ENCODE measurements around the gene EYA2. TPM values are rescaled to one million over a fixed set of nuclear protein-coding genes. Genes with fewer than 3 reads are reported as not detected.
"Not testable (repeated sequence)": the region's sequence is repeated elsewhere in the genome, so short reads cannot be mapped to it uniquely, and the experiment has no call there.

Gene EYA2
- total RNA-seq, 1 experiment from 2014 or later, result 0.15 TPM

- no peak for DNase-seq (ENCODE audit: low read depth)
These were observed 306.6 kb downstream of the EYA2 start for GRCh38 chr20:47201074-47201730.

GRCh38 chr20:47202733-47203667 is 308.4 kb downstream of the EYA2 start:
- no peak for DNase-seq (ENCODE audit: low read depth)

DNA sequence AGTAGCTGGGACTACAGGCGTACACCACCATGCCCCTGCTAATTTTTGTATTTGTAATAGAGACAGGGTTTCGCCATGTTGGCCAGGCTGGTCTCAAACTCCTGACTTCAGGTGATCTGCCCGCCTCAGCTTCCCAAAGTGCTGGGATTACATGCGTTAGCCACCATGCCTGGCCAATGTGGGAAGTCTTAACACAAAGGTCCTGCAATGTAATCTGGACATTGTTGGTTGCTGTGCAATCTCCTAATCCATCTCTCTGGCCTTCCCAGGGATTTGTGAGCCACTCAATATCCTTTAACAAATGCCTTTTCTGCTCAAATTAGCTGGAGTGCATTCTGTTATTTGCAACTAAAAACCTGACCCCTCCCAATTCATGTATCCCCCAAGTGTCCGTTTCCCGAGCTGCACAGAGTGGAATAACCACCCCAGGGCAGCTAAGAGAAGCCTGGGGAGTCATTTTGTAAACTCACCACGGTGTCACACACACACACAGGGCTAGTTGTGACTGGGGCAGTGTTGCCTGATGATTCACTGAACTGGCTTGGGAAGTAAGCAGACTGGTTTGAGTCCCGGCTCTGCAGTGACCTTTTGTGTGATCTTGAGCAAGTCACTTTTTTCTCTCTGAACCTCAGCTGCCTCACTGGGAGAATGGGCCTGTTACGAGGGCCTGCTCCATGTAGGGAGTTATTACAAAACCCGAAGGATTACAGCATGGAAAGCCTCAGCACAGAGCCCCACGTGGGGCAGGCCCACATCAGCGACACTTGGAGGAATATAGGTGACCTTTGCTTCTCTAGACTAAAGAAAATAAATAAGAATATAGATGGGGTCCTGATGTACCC is 309.6 kb downstream of the EYA2 start:
- DNase-seq (ENCODE audit: low read depth), result peak; percentile 74

GRCh38 chr20:47204850-47205122 is 310.1 kb downstream of the EYA2 start:
- DNase-seq (ENCODE audit: low read depth), result not testable (repeated sequence)

DNA sequence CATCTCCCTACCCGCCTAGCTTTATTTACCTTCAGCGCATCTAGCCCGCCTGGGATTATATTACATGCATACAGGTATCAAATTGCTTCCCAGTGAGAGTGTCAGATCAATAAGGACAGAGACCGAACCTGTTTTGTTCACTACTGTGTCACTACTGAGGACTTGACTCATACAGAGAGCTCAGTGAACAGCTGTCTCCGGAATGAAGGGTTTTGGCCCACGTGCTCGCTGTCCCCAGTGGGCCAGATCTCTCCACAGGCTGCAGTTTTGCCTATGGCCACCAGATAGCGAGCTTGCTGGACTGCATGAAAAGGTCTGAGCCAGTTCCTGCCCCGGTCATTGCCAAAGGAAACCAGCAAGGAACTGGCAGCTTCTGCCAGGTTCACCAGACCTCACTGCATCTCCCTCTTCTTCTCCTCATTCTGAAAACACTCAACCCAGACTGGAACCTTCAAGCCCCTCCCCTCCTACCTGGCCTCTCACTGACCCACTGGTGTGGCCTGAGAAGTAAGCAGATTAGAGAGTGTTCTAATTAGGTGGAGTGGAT is 311.0 kb downstream of the EYA2 start:
- DNase-seq (ENCODE audit: low read depth), result peak; percentile 71

DNA sequence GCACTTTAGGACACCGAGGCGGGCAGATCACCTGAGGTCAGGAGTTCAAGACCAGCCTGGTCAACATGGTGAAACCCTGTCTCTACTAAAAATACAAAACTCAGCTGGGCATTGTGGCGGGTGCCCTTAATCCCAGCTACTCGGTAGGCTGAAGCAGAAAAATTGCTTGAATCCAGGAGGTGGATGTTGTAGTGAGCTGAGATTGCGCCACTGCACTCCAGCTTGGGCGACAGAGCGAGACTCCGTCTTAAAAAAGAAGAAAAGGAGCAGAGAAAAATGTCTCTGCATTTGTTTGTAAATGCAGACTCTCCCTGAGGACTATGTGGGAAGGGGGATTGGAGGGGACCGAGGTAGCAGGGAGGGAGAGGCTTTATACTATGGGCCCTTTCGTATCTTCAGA is 311.9 kb downstream of the EYA2 start:
- DNase-seq (ENCODE audit: low read depth), result not testable (repeated sequence)

DNA sequence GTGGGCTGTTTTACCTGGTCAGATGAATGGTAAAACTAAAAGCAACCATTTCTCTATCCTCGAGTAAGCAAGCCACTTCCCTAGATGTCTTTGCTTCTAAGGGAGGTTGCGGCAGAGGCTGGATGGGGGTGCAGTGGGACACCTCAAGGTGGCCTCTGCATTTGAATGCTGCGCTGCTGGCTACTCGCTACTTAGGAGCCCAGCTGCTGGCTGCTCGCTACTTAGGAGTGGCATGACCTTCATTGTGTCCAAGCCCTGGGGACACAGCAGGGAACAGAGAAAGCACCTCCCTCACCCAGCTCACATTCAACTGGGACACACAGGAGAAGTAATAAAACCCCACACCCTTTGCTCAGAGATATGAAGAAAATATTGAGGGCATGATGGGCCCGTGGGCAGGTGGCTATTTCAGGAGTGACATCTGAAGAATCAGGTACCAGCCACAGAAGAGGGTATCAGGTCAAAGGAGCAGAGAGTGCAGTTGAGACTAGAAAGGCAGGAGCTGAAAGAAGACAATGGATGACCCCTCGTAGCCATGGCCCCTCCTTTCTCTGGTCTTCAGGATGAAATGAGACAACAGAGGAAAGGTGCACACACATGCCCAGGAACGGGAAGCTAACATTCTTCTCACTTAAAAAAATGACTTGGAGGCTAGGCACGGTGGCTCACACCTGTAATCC is 312.5 kb downstream of the EYA2 start:
- no peak for DNase-seq (ENCODE audit: low read depth)

- DNase-seq (ENCODE audit: low read depth), result no peak
These were observed 314.0 kb downstream of the EYA2 start for GRCh38 chr20:47208534-47209174.

- no peak for DNase-seq (ENCODE audit: low read depth)
These were observed 315.3 kb downstream of the EYA2 start for GRCh38 chr20:47209982-47210381.

- DNase-seq (ENCODE audit: low read depth), result no peak
These were observed 315.8 kb downstream of the EYA2 start for GRCh38 chr20:47210470-47210869.

- no peak for DNase-seq (ENCODE audit: low read depth)
These were observed 316.4 kb downstream of the EYA2 start for GRCh38 chr20:47211036-47211435.

- no peak for DNase-seq (ENCODE audit: low read depth)
These were observed 318.1 kb downstream of the EYA2 start for GRCh38 chr20:47212606-47213207.

GRCh38 chr20:47213966-47214365 is 319.3 kb downstream of the EYA2 start:
- no peak for DNase-seq (ENCODE audit: low read depth)

DNA sequence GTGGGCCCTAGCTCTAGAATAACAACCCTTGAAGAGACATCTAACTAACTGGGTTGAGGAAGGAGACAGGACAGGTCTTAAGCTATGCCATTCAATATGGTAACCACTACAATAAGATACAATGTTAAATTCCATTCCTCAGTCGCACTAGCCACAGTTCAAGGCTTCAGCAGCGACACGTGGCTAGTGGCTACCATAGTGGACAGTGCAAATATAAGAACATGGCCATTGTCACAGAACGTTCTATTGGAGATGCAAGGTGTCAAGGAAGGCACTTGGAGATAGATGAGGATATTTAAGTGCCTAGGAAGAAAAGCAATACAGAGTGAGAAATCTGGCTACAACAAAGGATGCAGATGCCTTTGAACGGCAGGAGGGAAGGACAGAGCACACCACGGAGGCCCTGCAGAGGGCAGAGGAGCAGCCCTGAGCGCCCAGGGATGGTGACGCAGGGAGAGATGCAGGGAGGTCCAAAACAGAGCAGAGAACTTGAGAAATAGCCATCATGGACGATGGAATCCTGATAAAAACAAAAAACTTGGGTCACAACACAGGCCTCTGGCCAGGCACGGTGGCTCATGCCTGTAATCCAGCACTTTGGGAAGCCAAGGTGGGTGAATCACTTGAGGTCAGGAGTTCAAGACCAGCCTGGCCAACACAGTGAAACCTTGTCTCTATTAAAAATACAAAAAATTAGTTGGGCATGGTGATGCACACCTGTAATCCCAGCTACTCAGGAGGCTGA is 321.2 kb downstream of the EYA2 start:
- DNase-seq (ENCODE audit: low read depth), result no peak

DNA sequence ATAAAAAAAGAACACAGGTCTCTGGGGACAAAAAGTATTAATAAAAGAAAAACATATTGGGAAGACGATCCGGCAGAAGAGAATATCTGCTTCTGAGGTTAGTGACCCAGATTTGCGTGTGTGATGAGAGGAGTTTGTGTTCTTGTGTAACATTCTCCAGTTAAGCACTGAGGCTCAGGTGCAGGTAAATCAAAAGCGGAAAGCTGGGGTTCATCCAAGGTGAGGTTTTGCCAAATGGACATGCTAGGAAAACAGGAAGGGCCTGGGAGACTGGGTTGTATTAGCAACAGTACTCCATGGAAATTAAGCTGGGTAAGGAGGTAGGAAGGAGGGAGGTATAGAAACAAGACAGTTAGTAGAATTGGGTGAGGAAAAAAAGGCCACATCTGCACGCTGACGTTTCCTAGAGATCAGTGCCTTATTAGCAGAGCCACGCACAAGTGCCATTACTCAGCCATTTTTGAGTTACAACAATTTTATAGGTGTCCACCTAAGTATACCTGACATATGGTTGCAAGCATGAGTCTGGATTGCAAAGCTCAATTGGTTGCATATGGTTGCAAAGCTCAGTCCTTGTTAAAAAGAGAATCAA is 322.3 kb downstream of the EYA2 start:
- no peak for DNase-seq (ENCODE audit: low read depth)

- no peak for DNase-seq (ENCODE audit: low read depth)
These were observed 323.1 kb downstream of the EYA2 start for GRCh38 chr20:47217482-47218446.

DNA sequence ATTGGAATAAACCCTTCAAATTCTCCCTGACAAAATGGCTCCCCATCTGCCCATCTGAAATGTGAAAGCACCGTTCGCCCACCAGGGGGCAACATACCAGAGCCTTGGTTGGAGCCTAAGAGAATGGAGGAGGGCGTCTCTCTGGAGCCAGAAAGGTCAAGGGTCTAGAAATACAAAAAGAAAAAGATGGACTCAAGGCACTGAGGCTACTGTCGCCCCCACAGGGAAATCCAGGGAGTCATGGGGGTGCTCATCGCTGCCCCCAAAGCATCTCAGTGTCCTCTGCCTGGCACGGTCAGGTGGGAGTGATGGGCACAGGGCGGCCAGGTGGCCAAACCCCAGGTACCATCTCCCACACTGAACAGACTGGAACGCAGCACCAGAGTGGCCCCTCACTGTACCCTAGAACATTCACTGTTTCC is 325.5 kb downstream of the EYA2 start:
- DNase-seq (ENCODE audit: low read depth), result peak; percentile 49

GRCh38 chr20:47221036-47221625 is 326.5 kb downstream of the EYA2 start:
- no peak for DNase-seq (ENCODE audit: low read depth)
